Loucy (cell line): ENCODE data around the gene ASB2.

Source experiments
- H2AFZ ChIP-seq: fragments of 200-600 bp; sonication (generic); 2 replicates; pipeline ENCODE4 v1.6.0; 2016; ENCODE audit warnings: antibody characterized with exemption, mild to moderate bottlenecking, low read length, moderate library complexity
- H3F3A ChIP-seq: fragments of 200-600 bp; 2 replicates; pipeline ENCODE4 v1.6.0; 2016; ENCODE audit warnings: antibody characterized with exemption, low read depth, mild to moderate bottlenecking
- H3K27me3 ChIP-seq: fragments of 200-600 bp; sonication (generic); 2 replicates; pipeline ENCODE4 v1.6.1; 2014; ENCODE audit warnings: low read length, mild to moderate bottlenecking; ENCODE audit not compliant: insufficient read depth, poor library complexity, severe bottlenecking
- H3K36me3 ChIP-seq: fragments of 200-600 bp; sonication (generic); 2 replicates; pipeline ENCODE4 v1.6.1; 2016; ENCODE audit warnings: low read length; ENCODE audit not compliant: insufficient read depth
- H3K4me1 ChIP-seq: fragments of 200-600 bp; sonication (generic); 2 replicates; pipeline ENCODE4 v1.5.1; 2014; ENCODE audit warnings: low read length, mild to moderate bottlenecking; ENCODE audit not compliant: insufficient read depth, poor library complexity, severe bottlenecking
- H3K4me2 ChIP-seq: fragments of 200-600 bp; sonication (generic); 2 replicates; pipeline ENCODE4 v1.6.0; 2014; ENCODE audit warnings: antibody characterized with exemption, low read length, low read depth, mild to moderate bottlenecking; ENCODE audit not compliant: poor library complexity, severe bottlenecking
- H3K4me3 ChIP-seq: fragments of 200-600 bp; sonication (generic); 2 replicates; pipeline ENCODE4 v1.5.1; 2014; ENCODE audit warnings: low read length, mild to moderate bottlenecking, mixed read lengths; ENCODE audit not compliant: poor library complexity, severe bottlenecking
- H3K79me2 ChIP-seq: fragments of 200-600 bp; sonication (generic); 2 replicates; pipeline ENCODE4 v1.6.1; 2014; ENCODE audit warnings: low read length; ENCODE audit not compliant: insufficient read depth
- H3K9ac ChIP-seq: fragments of 200-600 bp; sonication (generic); 2 replicates; pipeline ENCODE4 v1.6.0; 2014; ENCODE audit warnings: mild to moderate bottlenecking, low read depth, low read length, moderate library complexity; ENCODE audit not compliant: poor library complexity, severe bottlenecking
- H3K9me2 ChIP-seq: fragments of 200-600 bp; sonication (generic); replicated peaks from 2 replicates; pipeline ENCODE4 v1.6.1; 2016; ENCODE audit warnings: low read depth, low read length, mixed read lengths
- H3K9me3 ChIP-seq: fragments of 200-600 bp; sonication (generic); 2 replicates; pipeline ENCODE4 v1.6.1; 2014; ENCODE audit warnings: mild to moderate bottlenecking, antibody characterized with exemption, low read length, low read depth; ENCODE audit not compliant: insufficient read depth
- H4K20me1 ChIP-seq: fragments of 200-600 bp; sonication (generic); 2 replicates; pipeline ENCODE4 v1.6.0; 2014; ENCODE audit warnings: antibody characterized with exemption, low read length, mild to moderate bottlenecking; ENCODE audit not compliant: insufficient read depth, poor library complexity, severe bottlenecking
- CTCF ChIP-seq: fragments of 200-600 bp; sonication (generic); conservative IDR thresholded peaks from 2 replicates; pipeline ENCODE4 v1.5.1; 2014; ENCODE audit warnings: mild to moderate bottlenecking, antibody characterized with exemption, low read length
- EZH2phosphoT487 ChIP-seq: fragments of 200-600 bp; IDR thresholded peaks from 2 replicates; pipeline ENCODE4 v1.6.1; 2018; ENCODE audit warnings: antibody characterized with exemption, mild to moderate bottlenecking, moderate library complexity, borderline replicate concordance

Gene ASB2

GRCh38 chr14:93912782-93913181, 63.6 kb downstream of the ASB2 start:
- no peaks in the 10 kb centered on the region for H3K4me1 ChIP-seq
- H2AFZ ChIP-seq, result no peak overlapping the region
- no peaks in the 10 kb centered on the region for H3K36me3 ChIP-seq
- H3F3A ChIP-seq, result no peaks in the 10 kb centered on the region
- no peaks in the 10 kb centered on the region for H3K9me3 ChIP-seq
- H3K79me2 ChIP-seq, result no peaks in the 10 kb centered on the region
- no peaks in the 10 kb centered on the region for H3K27me3 ChIP-seq
- TF ChIP-seq EZH2phosphoT487 (no peak), CTCF (no peak)
- H3K9me2 ChIP-seq, result no peaks in the 10 kb centered on the region
- no peak overlapping the region for H3K4me3 ChIP-seq
- no peak overlapping the region for H3K4me2 ChIP-seq
- no peak overlapping the region for H3K9ac ChIP-seq
- H4K20me1 ChIP-seq, result no peaks in the 10 kb centered on the region

- TF ChIP-seq EZH2phosphoT487, result no peak
- Histone ChIP-seq H3K9me3 (no peaks in the 10 kb centered on the region), H3K36me3 (no peaks in the 10 kb centered on the region), H3K4me1 (no peaks in the 10 kb centered on the region), H2AFZ (no peak overlapping the region), H3K9me2 (no peaks in the 10 kb centered on the region), H3F3A (no peaks in the 10 kb centered on the region), H3K27me3 (no peaks in the 10 kb centered on the region), H3K4me2 (no peak overlapping the region), H3K79me2 (no peaks in the 10 kb centered on the region), H4K20me1 (no peaks in the 10 kb centered on the region), H3K4me3 (no peak overlapping the region), H3K9ac (no peak overlapping the region)
These were observed 64.3 kb downstream of the ASB2 start for GRCh38 chr14:93911975-93912615.

GRCh38 chr14:93909429-93910128, 66.8 kb downstream of the ASB2 start:
- Histone ChIP-seq H3K27me3 (no peaks in the 10 kb centered on the region), H3K9ac (no peak overlapping the region), H4K20me1 (no peaks in the 10 kb centered on the region), H3K4me3 (no peak overlapping the region), H3K9me3 (no peaks in the 10 kb centered on the region), H3K9me2 (no peaks in the 10 kb centered on the region), H3K36me3 (no peaks in the 10 kb centered on the region), H2AFZ (no peak overlapping the region), H3K79me2 (no peaks in the 10 kb centered on the region), H3F3A (no peaks in the 10 kb centered on the region), H3K4me1 (no peaks in the 10 kb centered on the region), H3K4me2 (no peak overlapping the region)
- TF ChIP-seq EZH2phosphoT487 (no peak), CTCF (no peak)
